Uterus (tissue), 2 donors: ENCODE measurements around the gene MACROD1.

Experiments used
- CTCF ChIP-seq, 4 experiments: fragments of 200-600 bp in 2 of 4; fragments of 450-650 bp in 2 of 4; sonication (generic) in 2 of 4; IDR thresholded peaks; one replicate each; pipeline ENCODE4 v1.5.1; 2016 to 2019; ENCODE audit warnings: antibody characterized with exemption in 4 of 4, mild to moderate bottlenecking in 2 of 4, moderate library complexity in 1 of 4
- POLR2A ChIP-seq, 2 donors: fragments of 450-650 bp; IDR thresholded peaks; one replicate each; pipeline ENCODE4 v1.6.1; 2016; ENCODE audit warnings: antibody characterized with exemption in 2 of 2, mild to moderate bottlenecking in 1 of 2, moderate library complexity in 1 of 2

- TF ChIP-seq POLR2A (IDR thresholded peaks at IDR 0.05), result no peak
- no peak for TF ChIP-seq CTCF (IDR thresholded peaks at IDR 0.05)
Measured at GRCh38 chr11:64204080-64204440, 38.1 kb upstream of the MACROD1 start.
